ENCODE results near the gene SHFL. TPM values are rescaled to one million over a fixed set of nuclear protein-coding genes. Genes with fewer than 3 reads are reported as not detected.

Gene SHFL
- total RNA-seq, 1 donor from 2014 or later, result 2.2 TPM

GRCh38 chr19:10124429-10124828 lies 38.3 kb downstream of the SHFL start:
- Mint-ChIP-seq H3K9me3 (ENCODE audit: low read depth) (no peaks in the 10 kb centered on the region), H3K27ac (no peak overlapping the region), H3K4me1 (ENCODE audit: low read depth) (no peaks in the 10 kb centered on the region), H3K27me3 (no peaks in the 10 kb centered on the region), H3K4me3 (ENCODE audit: low read depth) (no peak overlapping the region), H3K36me3 (ENCODE audit: insufficient read depth) (peaks cover 2% of the 10 kb centered on the region)
- TF ChIP-seq CTCF (IDR thresholded peaks at IDR 0.05; ENCODE audit: unreplicated experiment), result no peak
- no peak for DNase-seq (ENCODE audit: low spot score, unreplicated experiment)

DNA sequence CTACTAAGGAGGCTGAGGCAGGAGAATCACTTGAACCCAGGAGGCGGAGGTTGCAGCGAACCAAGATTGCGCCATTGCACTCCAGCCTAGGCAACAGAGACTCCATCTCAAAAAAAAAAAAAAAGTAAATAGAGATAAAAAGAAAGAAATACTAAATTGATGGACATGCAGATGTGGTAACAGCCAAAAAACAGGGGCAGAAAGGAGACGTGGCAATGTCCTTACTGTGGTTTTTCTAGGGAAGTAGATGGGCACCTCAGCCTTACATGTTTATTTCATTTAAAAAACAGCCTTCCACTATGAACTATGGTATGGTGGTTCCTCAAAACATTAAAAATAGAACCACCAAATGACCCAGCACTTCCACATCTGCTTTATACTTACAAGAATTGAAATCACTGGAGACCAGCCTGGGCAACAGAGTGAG lies 40.1 kb downstream of the SHFL start:
- H3K4me3 Mint-ChIP-seq (ENCODE audit: low read depth), result no peak overlapping the region
- H3K9me3 Mint-ChIP-seq (ENCODE audit: low read depth), result no peaks in the 10 kb centered on the region
- peaks cover 4% of the 10 kb centered on the region for H3K36me3 Mint-ChIP-seq (ENCODE audit: insufficient read depth)
- no peak for DNase-seq (ENCODE audit: low spot score, unreplicated experiment)
- TF ChIP-seq CTCF (IDR thresholded peaks at IDR 0.05; ENCODE audit: unreplicated experiment), result no peak
- no peaks in the 10 kb centered on the region for H3K4me1 Mint-ChIP-seq (ENCODE audit: low read depth)
- H3K27me3 Mint-ChIP-seq, result no peaks in the 10 kb centered on the region
- no peak overlapping the region for H3K27ac Mint-ChIP-seq

DNA sequence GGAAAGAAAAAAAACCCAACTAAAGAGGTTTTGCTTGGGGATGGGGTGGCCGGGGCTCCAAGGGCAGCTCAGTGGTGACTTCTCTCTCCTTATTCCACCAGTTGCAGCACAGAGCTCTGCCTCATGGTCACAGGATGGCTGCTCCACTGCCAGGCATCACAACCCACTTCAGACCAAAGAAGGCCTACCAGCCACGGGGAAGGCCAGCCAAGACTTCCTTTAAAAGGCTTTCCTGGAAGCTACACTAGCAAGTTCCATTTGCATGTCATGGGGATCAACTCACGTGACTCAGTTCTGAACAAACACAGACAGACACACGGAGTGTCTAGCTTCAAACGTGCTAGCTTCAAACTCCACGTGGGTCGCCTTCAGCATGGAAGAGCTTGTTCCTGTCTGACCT lies 46.8 kb downstream of the SHFL start:
- Mint-ChIP-seq H3K9me3 (ENCODE audit: low read depth) (no peaks in the 10 kb centered on the region), H3K36me3 (ENCODE audit: insufficient read depth) (peaks cover 10% of the 10 kb centered on the region), H3K27me3 (no peaks in the 10 kb centered on the region), H3K4me1 (ENCODE audit: low read depth) (no peaks in the 10 kb centered on the region), H3K27ac (no peak overlapping the region), H3K4me3 (ENCODE audit: low read depth) (no peak overlapping the region)
- TF ChIP-seq CTCF (IDR thresholded peaks at IDR 0.05; ENCODE audit: unreplicated experiment), result no peak
- no peak for DNase-seq (ENCODE audit: low spot score, unreplicated experiment)

DNA sequence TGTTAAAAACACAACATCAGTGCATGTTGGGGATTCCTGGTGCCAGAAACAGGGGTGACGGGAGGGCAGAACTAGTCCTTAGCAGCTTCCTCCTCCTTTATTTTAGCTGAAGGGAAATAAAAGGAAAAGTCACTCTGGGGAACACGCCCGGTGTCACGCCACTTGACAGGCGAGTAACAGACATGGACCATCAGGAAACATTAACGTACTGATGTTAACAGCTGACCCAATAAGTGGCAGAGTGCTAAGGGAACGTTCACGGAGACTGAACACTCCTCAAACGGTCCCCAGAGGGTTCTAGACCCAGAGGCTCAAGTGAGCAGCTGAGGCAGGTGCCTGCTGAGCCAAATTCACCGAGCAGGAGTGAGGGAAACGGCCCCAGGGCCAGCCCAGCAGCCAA lies 47.5 kb downstream of the SHFL start:
- H3K9me3 Mint-ChIP-seq (ENCODE audit: low read depth), result no peaks in the 10 kb centered on the region
- no peak overlapping the region for H3K4me3 Mint-ChIP-seq (ENCODE audit: low read depth)
- no peaks in the 10 kb centered on the region for H3K4me1 Mint-ChIP-seq (ENCODE audit: low read depth)
- H3K27ac Mint-ChIP-seq, result no peak overlapping the region
- DNase-seq (ENCODE audit: low spot score, unreplicated experiment), result no peak
- no peaks in the 10 kb centered on the region for H3K27me3 Mint-ChIP-seq
- peaks cover 10% of the 10 kb centered on the region for H3K36me3 Mint-ChIP-seq (ENCODE audit: insufficient read depth)
- no peak for TF ChIP-seq CTCF (IDR thresholded peaks at IDR 0.05; ENCODE audit: unreplicated experiment)

DNA sequence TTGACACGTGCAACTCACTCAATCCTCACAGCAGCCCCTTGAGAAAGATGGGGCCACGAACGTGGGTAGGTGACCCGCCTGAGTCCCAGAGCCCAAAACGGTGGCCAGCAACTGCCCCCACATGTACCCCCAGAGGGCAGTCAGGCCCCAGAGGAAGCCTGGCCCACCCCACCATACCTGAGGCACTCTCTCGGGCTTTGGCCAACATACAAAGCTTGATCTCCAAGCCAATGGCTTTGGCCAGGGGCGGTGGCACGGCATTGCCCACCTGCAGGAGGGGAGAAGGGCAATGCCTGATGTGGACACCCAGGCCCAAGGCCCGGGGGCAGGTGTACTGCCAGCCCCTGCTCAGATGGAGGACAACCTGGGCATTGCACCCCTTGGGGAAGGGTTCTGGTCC lies 47.9 kb downstream of the SHFL start:
- no peak for TF ChIP-seq CTCF (IDR thresholded peaks at IDR 0.05; ENCODE audit: unreplicated experiment)
- peaks cover 10% of the 10 kb centered on the region for H3K36me3 Mint-ChIP-seq (ENCODE audit: insufficient read depth)
- no peaks in the 10 kb centered on the region for H3K4me1 Mint-ChIP-seq (ENCODE audit: low read depth)
- H3K9me3 Mint-ChIP-seq (ENCODE audit: low read depth), result no peaks in the 10 kb centered on the region
- H3K27me3 Mint-ChIP-seq, result no peaks in the 10 kb centered on the region
- H3K4me3 Mint-ChIP-seq (ENCODE audit: low read depth), result no peak overlapping the region
- no peak overlapping the region for H3K27ac Mint-ChIP-seq
- DNase-seq (ENCODE audit: low spot score, unreplicated experiment), result no peak
